Measurements from ENCODE around the gene ADCY5. TPM values are rescaled to one million over a fixed set of nuclear protein-coding genes. Genes with fewer than 3 reads are reported as not detected.

Gene ADCY5
- total RNA-seq, 1 donor from 2014 or later: 6.8 TPM

GRCh38 chr3:123303976-123304560, 144.8 kb downstream of the ADCY5 start:
- H3K27ac ChIP-seq (ENCODE audit: low read depth, low read length): no peak overlapping the region
- peaks cover 0 to 2% (median 0%) of the 10 kb centered on the region in 3 donors for H3K36me3 ChIP-seq (ENCODE audit: control insufficient read depth in 3 of 3, insufficient read depth in 3 of 3, low read length in 3 of 3)
- H3K4me3 ChIP-seq (ENCODE audit: low read length in 3 of 3): no peak overlapping the region
- H3K4me1 ChIP-seq (ENCODE audit: control insufficient read depth in 3 of 3, insufficient read depth in 3 of 3, low read length in 3 of 3): no peaks in the 10 kb centered on the region
- no peaks in the 10 kb centered on the region for H3K9me3 ChIP-seq (ENCODE audit: control insufficient read depth in 3 of 3, low read length in 3 of 3)
- peaks cover 0 to 8% (median 3%) of the 10 kb centered on the region in 3 donors for H3K27me3 ChIP-seq (ENCODE audit: control insufficient read depth in 3 of 3, insufficient read depth in 3 of 3, low read length in 3 of 3)
- H3K9ac ChIP-seq (ENCODE audit: low read depth in 1 of 3, low read length in 3 of 3): no peak overlapping the region

- Histone ChIP-seq H3K9me3 (ENCODE audit: control insufficient read depth in 3 of 3, low read length in 3 of 3) (no peaks in the 10 kb centered on the region), H3K27ac (ENCODE audit: low read depth, low read length) (no peak overlapping the region), H3K4me1 (ENCODE audit: control insufficient read depth in 3 of 3, insufficient read depth in 3 of 3, low read length in 3 of 3) (no peaks in the 10 kb centered on the region), H3K27me3 (ENCODE audit: control insufficient read depth in 3 of 3, insufficient read depth in 3 of 3, low read length in 3 of 3) (peaks cover 0 to 8% (median 3%) of the 10 kb centered on the region in 3 donors), H3K9ac (ENCODE audit: low read depth in 1 of 3, low read length in 3 of 3) (no peak overlapping the region), H3K36me3 (ENCODE audit: control insufficient read depth in 3 of 3, insufficient read depth in 3 of 3, low read length in 3 of 3) (peaks cover 0 to 2% (median 0%) of the 10 kb centered on the region in 3 donors), H3K4me3 (ENCODE audit: low read length in 3 of 3) (no peak overlapping the region)
Measured at GRCh38 chr3:123302961-123303360, 145.9 kb downstream of the ADCY5 start.

DNA sequence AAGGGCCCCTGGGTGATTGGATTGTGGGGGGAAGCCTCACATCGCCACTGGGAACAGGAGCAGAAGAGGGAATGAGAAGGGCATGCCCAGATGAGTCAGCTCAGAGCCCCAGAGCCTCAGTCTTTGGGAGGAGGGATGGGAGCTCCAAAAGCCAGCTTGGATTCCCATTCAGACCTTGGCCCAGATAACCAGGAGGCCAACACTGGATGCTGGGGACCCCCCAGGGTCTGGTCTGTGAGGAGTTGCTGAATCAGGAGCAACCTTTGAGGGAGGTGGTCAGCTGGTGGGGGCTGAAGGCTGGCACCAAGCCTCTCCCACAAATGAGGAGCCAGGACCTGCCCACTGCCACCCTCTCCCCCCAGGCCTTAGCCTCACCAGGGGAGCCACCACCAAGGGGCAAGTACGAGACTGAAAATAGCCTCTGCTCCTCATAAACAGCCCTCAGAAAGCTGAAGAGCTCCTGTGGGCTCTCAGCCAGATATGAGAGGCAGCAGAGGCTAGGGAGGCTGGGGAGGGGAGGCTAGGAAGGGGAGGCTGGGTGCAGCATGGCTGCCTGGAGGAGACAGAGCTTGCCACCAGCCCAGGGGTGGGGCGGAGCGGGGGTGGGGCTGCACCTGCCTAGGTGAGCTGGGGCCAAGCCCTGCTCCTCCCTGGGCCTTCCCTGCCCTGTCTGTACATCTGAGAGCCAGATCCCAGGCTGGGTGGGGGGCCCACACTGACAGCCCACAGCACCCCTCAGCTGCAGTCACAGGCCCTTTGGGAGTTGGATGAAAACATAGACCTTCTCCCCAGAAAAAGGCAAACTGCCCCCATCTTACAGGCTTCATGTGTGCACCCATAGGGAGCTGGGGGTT, 147.3 kb downstream of the ADCY5 start:
- H3K4me1 ChIP-seq (ENCODE audit: control insufficient read depth in 3 of 3, insufficient read depth in 3 of 3, low read length in 3 of 3): no peaks in the 10 kb centered on the region
- no peak overlapping the region for H3K4me3 ChIP-seq (ENCODE audit: low read length in 3 of 3)
- no peaks in the 10 kb centered on the region for H3K9me3 ChIP-seq (ENCODE audit: control insufficient read depth in 3 of 3, low read length in 3 of 3)
- peaks cover 0 to 8% (median 3%) of the 10 kb centered on the region in 3 donors for H3K27me3 ChIP-seq (ENCODE audit: control insufficient read depth in 3 of 3, insufficient read depth in 3 of 3, low read length in 3 of 3)
- no peak overlapping the region for H3K9ac ChIP-seq (ENCODE audit: low read depth in 1 of 3, low read length in 3 of 3)
- peaks cover 0 to 2% (median 0%) of the 10 kb centered on the region in 3 donors for H3K36me3 ChIP-seq (ENCODE audit: control insufficient read depth in 3 of 3, insufficient read depth in 3 of 3, low read length in 3 of 3)
- H3K27ac ChIP-seq (ENCODE audit: low read depth, low read length): no peak overlapping the region

GRCh38 chr3:123300583-123300982, 148.3 kb downstream of the ADCY5 start:
- Histone ChIP-seq H3K4me1 (ENCODE audit: control insufficient read depth in 3 of 3, insufficient read depth in 3 of 3, low read length in 3 of 3) (no peaks in the 10 kb centered on the region), H3K4me3 (ENCODE audit: low read length in 3 of 3) (no peak overlapping the region), H3K36me3 (ENCODE audit: control insufficient read depth in 3 of 3, insufficient read depth in 3 of 3, low read length in 3 of 3) (peaks cover 0 to 2% (median 0%) of the 10 kb centered on the region in 3 donors), H3K27ac (ENCODE audit: low read depth, low read length) (no peak overlapping the region), H3K27me3 (ENCODE audit: control insufficient read depth in 3 of 3, insufficient read depth in 3 of 3, low read length in 3 of 3) (peaks cover 0 to 8% (median 7%) of the 10 kb centered on the region in 3 donors), H3K9me3 (ENCODE audit: control insufficient read depth in 3 of 3, low read length in 3 of 3) (no peaks in the 10 kb centered on the region), H3K9ac (ENCODE audit: low read depth in 1 of 3, low read length in 3 of 3) (no peak overlapping the region)

DNA sequence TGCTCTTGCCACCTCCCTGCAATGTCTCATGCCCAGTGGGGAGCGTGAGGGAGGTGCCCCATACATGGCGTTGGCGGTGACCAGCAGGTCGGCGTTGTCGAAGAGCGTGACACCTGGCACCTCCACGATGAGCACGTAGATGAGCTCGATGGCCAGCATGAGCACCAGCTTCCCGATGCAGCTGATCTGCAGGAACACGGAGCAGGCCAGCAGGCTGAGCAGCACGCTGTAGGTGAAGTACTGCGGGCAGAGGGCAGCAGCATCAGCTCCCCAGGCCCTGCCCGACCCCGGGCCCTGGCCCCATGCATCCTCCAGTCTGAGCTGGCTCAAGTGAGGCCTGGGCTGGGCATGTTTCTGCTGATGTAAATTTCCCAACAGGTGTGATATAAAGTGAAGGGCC, 148.8 kb downstream of the ADCY5 start:
- Histone ChIP-seq H3K4me1 (ENCODE audit: control insufficient read depth in 3 of 3, insufficient read depth in 3 of 3, low read length in 3 of 3) (no peaks in the 10 kb centered on the region), H3K27ac (ENCODE audit: low read depth, low read length) (no peak overlapping the region), H3K9me3 (ENCODE audit: control insufficient read depth in 3 of 3, low read length in 3 of 3) (no peaks in the 10 kb centered on the region), H3K36me3 (ENCODE audit: control insufficient read depth in 3 of 3, insufficient read depth in 3 of 3, low read length in 3 of 3) (peaks cover 0 to 2% (median 0%) of the 10 kb centered on the region in 3 donors), H3K9ac (ENCODE audit: low read depth in 1 of 3, low read length in 3 of 3) (no peak overlapping the region), H3K27me3 (ENCODE audit: control insufficient read depth in 3 of 3, insufficient read depth in 3 of 3, low read length in 3 of 3) (peaks cover 0 to 12% (median 9%) of the 10 kb centered on the region in 3 donors), H3K4me3 (ENCODE audit: low read length in 3 of 3) (no peak overlapping the region)

GRCh38 chr3:123299581-123299980, 149.3 kb downstream of the ADCY5 start:
- H3K27ac ChIP-seq (ENCODE audit: low read depth, low read length): no peak overlapping the region
- peaks cover 0 to 12% (median 9%) of the 10 kb centered on the region in 3 donors for H3K27me3 ChIP-seq (ENCODE audit: control insufficient read depth in 3 of 3, insufficient read depth in 3 of 3, low read length in 3 of 3)
- H3K4me3 ChIP-seq (ENCODE audit: low read length in 3 of 3): no peak overlapping the region
- peaks cover 0 to 2% (median 0%) of the 10 kb centered on the region in 3 donors for H3K36me3 ChIP-seq (ENCODE audit: control insufficient read depth in 3 of 3, insufficient read depth in 3 of 3, low read length in 3 of 3)
- no peaks in the 10 kb centered on the region for H3K4me1 ChIP-seq (ENCODE audit: control insufficient read depth in 3 of 3, insufficient read depth in 3 of 3, low read length in 3 of 3)
- H3K9ac ChIP-seq (ENCODE audit: low read depth in 1 of 3, low read length in 3 of 3): no peak overlapping the region
- no peaks in the 10 kb centered on the region for H3K9me3 ChIP-seq (ENCODE audit: control insufficient read depth in 3 of 3, low read length in 3 of 3)

- Histone ChIP-seq H3K4me1 (ENCODE audit: control insufficient read depth in 3 of 3, insufficient read depth in 3 of 3, low read length in 3 of 3) (no peaks in the 10 kb centered on the region), H3K9me3 (ENCODE audit: control insufficient read depth in 3 of 3, low read length in 3 of 3) (no peaks in the 10 kb centered on the region), H3K9ac (ENCODE audit: low read depth in 1 of 3, low read length in 3 of 3) (no peak overlapping the region), H3K4me3 (ENCODE audit: low read length in 3 of 3) (no peak overlapping the region), H3K27me3 (ENCODE audit: control insufficient read depth in 3 of 3, insufficient read depth in 3 of 3, low read length in 3 of 3) (peaks cover 0 to 12% (median 9%) of the 10 kb centered on the region in 3 donors), H3K36me3 (ENCODE audit: control insufficient read depth in 3 of 3, insufficient read depth in 3 of 3, low read length in 3 of 3) (peaks cover 0 to 2% (median 0%) of the 10 kb centered on the region in 3 donors), H3K27ac (ENCODE audit: low read depth, low read length) (no peak overlapping the region)
Measured at GRCh38 chr3:123298903-123299302, 150.0 kb downstream of the ADCY5 start.

GRCh38 chr3:123297627-123297899, 151.3 kb downstream of the ADCY5 start:
- peaks cover 0 to 13% (median 9%) of the 10 kb centered on the region in 3 donors for H3K27me3 ChIP-seq (ENCODE audit: control insufficient read depth in 3 of 3, insufficient read depth in 3 of 3, low read length in 3 of 3)
- no peaks in the 10 kb centered on the region for H3K9me3 ChIP-seq (ENCODE audit: control insufficient read depth in 3 of 3, low read length in 3 of 3)
- no peak overlapping the region for H3K27ac ChIP-seq (ENCODE audit: low read depth, low read length)
- no peak overlapping the region for H3K9ac ChIP-seq (ENCODE audit: low read depth in 1 of 3, low read length in 3 of 3)
- H3K4me1 ChIP-seq (ENCODE audit: control insufficient read depth in 3 of 3, insufficient read depth in 3 of 3, low read length in 3 of 3): no peaks in the 10 kb centered on the region
- no peak overlapping the region for H3K4me3 ChIP-seq (ENCODE audit: low read length in 3 of 3)
- H3K36me3 ChIP-seq (ENCODE audit: control insufficient read depth in 3 of 3, insufficient read depth in 3 of 3, low read length in 3 of 3): peaks cover 0 to 2% (median 0%) of the 10 kb centered on the region in 3 donors

GRCh38 chr3:123296836-123297626, 151.9 kb downstream of the ADCY5 start:
- Histone ChIP-seq H3K4me1 (ENCODE audit: control insufficient read depth in 3 of 3, insufficient read depth in 3 of 3, low read length in 3 of 3) (no peaks in the 10 kb centered on the region), H3K36me3 (ENCODE audit: control insufficient read depth in 3 of 3, insufficient read depth in 3 of 3, low read length in 3 of 3) (peaks cover 0 to 2% (median 0%) of the 10 kb centered on the region in 3 donors), H3K4me3 (ENCODE audit: low read length in 3 of 3) (no peak overlapping the region), H3K27me3 (ENCODE audit: control insufficient read depth in 3 of 3, insufficient read depth in 3 of 3, low read length in 3 of 3) (peaks cover 0 to 18% (median 13%) of the 10 kb centered on the region in 3 donors), H3K9me3 (ENCODE audit: control insufficient read depth in 3 of 3, low read length in 3 of 3) (no peaks in the 10 kb centered on the region), H3K9ac (ENCODE audit: low read depth in 1 of 3, low read length in 3 of 3) (no peak overlapping the region), H3K27ac (ENCODE audit: low read depth, low read length) (no peak overlapping the region)

Measured in skeletal muscle tissue (tissue), 4 donors.